Measurements from ENCODE around the gene RXRG. TPM values are rescaled to one million over a fixed set of nuclear protein-coding genes. Genes with fewer than 3 reads are reported as not detected.

Gene RXRG
- total RNA-seq, 1 donor from 2014 or later: not detected

DNA sequence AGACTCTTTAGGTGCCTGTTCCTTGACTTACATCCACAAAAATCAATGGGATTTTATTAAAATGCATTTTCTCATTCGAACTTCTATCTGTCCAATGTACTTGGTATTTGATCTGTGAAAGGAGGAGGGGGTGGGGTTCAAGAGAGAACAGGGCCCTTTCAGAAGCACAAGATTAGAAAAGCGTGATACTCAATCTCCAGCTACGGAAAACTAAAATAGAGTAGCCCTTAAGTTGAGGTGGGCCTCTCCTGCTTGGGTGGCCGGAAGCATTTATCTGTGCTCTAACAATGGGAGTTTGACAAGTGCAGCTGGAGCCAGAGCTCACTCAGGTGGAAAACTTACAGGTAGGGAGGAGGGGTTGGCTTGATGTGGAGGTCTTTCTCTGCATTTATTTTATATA, 462 bp upstream of the RXRG start:
- Mint-ChIP-seq H3K4me3 (ENCODE audit: unreplicated experiment) (no peak overlapping the region), H3K27ac (ENCODE audit: unreplicated experiment) (no peak overlapping the region), H3K36me3 (ENCODE audit: low read depth, unreplicated experiment) (no peaks in the 10 kb centered on the region), H3K9me3 (ENCODE audit: unreplicated experiment) (no peaks in the 10 kb centered on the region), H3K4me1 (ENCODE audit: low read depth, unreplicated experiment) (no peaks in the 10 kb centered on the region), H3K27me3 (ENCODE audit: low read depth, unreplicated experiment) (peaks cover 44% of the 10 kb centered on the region)
- DNase-seq (ENCODE audit: low read depth) (no peak), FAIRE-seq (no peak)
- Histone ChIP-seq H3K79me2 (ENCODE audit: insufficient read depth, low read length) (no peaks in the 10 kb centered on the region), H3K9ac (ENCODE audit: low read length) (no peak overlapping the region), H3K27me3 (ENCODE audit: insufficient read depth, low read length) (peaks cover 33% of the 10 kb centered on the region), H3K9me3 (ENCODE audit: insufficient read depth, low read depth, low read length) (no peaks in the 10 kb centered on the region), H2AFZ (ENCODE audit: low read depth, low read length) (no peak overlapping the region), H3K27ac (ENCODE audit: low read depth, low read length) (no peak overlapping the region), H3K4me2 (ENCODE audit: low read length) (no peak overlapping the region), H3K4me1 (ENCODE audit: insufficient read depth, low read length) (no peaks in the 10 kb centered on the region), H4K20me1 (ENCODE audit: insufficient read depth, low read length) (no peaks in the 10 kb centered on the region), H3K4me3 (ENCODE audit: insufficient read depth, low read depth, low read length) (no peak overlapping the region), H3K36me3 (ENCODE audit: insufficient read depth, low read length) (no peaks in the 10 kb centered on the region)
- TF ChIP-seq CTCF (IDR thresholded peaks at IDR 0.05; ENCODE audit: insufficient read depth, low read depth, low read length): no peak
- TF ChIP-seq EZH2 (IDR thresholded peaks at IDR 0.05; ENCODE audit: insufficient read depth, low read length): peak; percentile 18

GRCh38 chr1:165443539-165444311, 1.2 kb downstream of the RXRG start:
- H3K36me3 Mint-ChIP-seq (ENCODE audit: low read depth, unreplicated experiment): no peaks in the 10 kb centered on the region
- Histone ChIP-seq H3K4me1 (ENCODE audit: insufficient read depth, low read length) (no peaks in the 10 kb centered on the region), H3K9me3 (ENCODE audit: insufficient read depth, low read depth, low read length) (no peaks in the 10 kb centered on the region), H3K4me2 (ENCODE audit: low read length) (no peak overlapping the region), H3K9ac (ENCODE audit: low read length) (no peak overlapping the region), H4K20me1 (ENCODE audit: insufficient read depth, low read length) (no peaks in the 10 kb centered on the region), H2AFZ (ENCODE audit: low read depth, low read length) (no peak overlapping the region), H3K27me3 (ENCODE audit: insufficient read depth, low read length) (peaks cover 33% of the 10 kb centered on the region), H3K27ac (ENCODE audit: low read depth, low read length) (no peak overlapping the region), H3K36me3 (ENCODE audit: insufficient read depth, low read length) (no peaks in the 10 kb centered on the region), H3K4me3 (ENCODE audit: insufficient read depth, low read depth, low read length) (no peak overlapping the region), H3K79me2 (ENCODE audit: insufficient read depth, low read length) (no peaks in the 10 kb centered on the region)
- peaks cover 45% of the 10 kb centered on the region for H3K27me3 Mint-ChIP-seq (ENCODE audit: low read depth, unreplicated experiment)
- no peaks in the 10 kb centered on the region for H3K9me3 Mint-ChIP-seq (ENCODE audit: unreplicated experiment)
- no peak for TF ChIP-seq CTCF (IDR thresholded peaks at IDR 0.05; ENCODE audit: insufficient read depth, low read depth, low read length)
- TF ChIP-seq EZH2 (IDR thresholded peaks at IDR 0.05; ENCODE audit: insufficient read depth, low read length): no peak
- no peak overlapping the region for H3K27ac Mint-ChIP-seq (ENCODE audit: unreplicated experiment)
- no peak for DNase-seq (ENCODE audit: low read depth)
- H3K4me1 Mint-ChIP-seq (ENCODE audit: low read depth, unreplicated experiment): peaks cover 1% of the 10 kb centered on the region
- H3K4me3 Mint-ChIP-seq (ENCODE audit: unreplicated experiment): no peak overlapping the region
- FAIRE-seq: no peak

GRCh38 chr1:165442653-165443052, 2.3 kb downstream of the RXRG start:
- Histone ChIP-seq H3K27ac (ENCODE audit: low read depth, low read length) (no peak overlapping the region), H3K79me2 (ENCODE audit: insufficient read depth, low read length) (no peaks in the 10 kb centered on the region), H4K20me1 (ENCODE audit: insufficient read depth, low read length) (no peaks in the 10 kb centered on the region), H3K4me1 (ENCODE audit: insufficient read depth, low read length) (no peaks in the 10 kb centered on the region), H3K27me3 (ENCODE audit: insufficient read depth, low read length) (peaks cover 33% of the 10 kb centered on the region), H3K4me3 (ENCODE audit: insufficient read depth, low read depth, low read length) (no peak overlapping the region), H3K9me3 (ENCODE audit: insufficient read depth, low read depth, low read length) (no peaks in the 10 kb centered on the region), H3K36me3 (ENCODE audit: insufficient read depth, low read length) (no peaks in the 10 kb centered on the region), H2AFZ (ENCODE audit: low read depth, low read length) (no peak overlapping the region), H3K9ac (ENCODE audit: low read length) (no peak overlapping the region), H3K4me2 (ENCODE audit: low read length) (no peak overlapping the region)
- peaks cover 1% of the 10 kb centered on the region for H3K4me1 Mint-ChIP-seq (ENCODE audit: low read depth, unreplicated experiment)
- no peak for FAIRE-seq
- H3K27ac Mint-ChIP-seq (ENCODE audit: unreplicated experiment): no peak overlapping the region
- no peaks in the 10 kb centered on the region for H3K36me3 Mint-ChIP-seq (ENCODE audit: low read depth, unreplicated experiment)
- no peak overlapping the region for H3K4me3 Mint-ChIP-seq (ENCODE audit: unreplicated experiment)
- H3K9me3 Mint-ChIP-seq (ENCODE audit: unreplicated experiment): no peaks in the 10 kb centered on the region
- peaks cover 38% of the 10 kb centered on the region for H3K27me3 Mint-ChIP-seq (ENCODE audit: low read depth, unreplicated experiment)
- no peak for TF ChIP-seq CTCF (IDR thresholded peaks at IDR 0.05; ENCODE audit: insufficient read depth, low read depth, low read length)
- TF ChIP-seq EZH2 (IDR thresholded peaks at IDR 0.05; ENCODE audit: insufficient read depth, low read length): no peak
- DNase-seq (ENCODE audit: low read depth): no peak
